Measurements from ENCODE around the gene GEN1.

GRCh38 chr2:17805717-17806363, 51.9 kb downstream of the GEN1 start:
- TF ChIP-seq TARDBP (IDR thresholded peaks at IDR 0.05) (no peak), NFRKB (IDR thresholded peaks at IDR 0.05) (no peak), ELF4 (IDR thresholded peaks at IDR 0.05) (no peak), FOXA1 (IDR thresholded peaks at IDR 0.05) (no peak), ZNF384 (IDR thresholded peaks at IDR 0.05) (no peak), BHLHE40 (IDR thresholded peaks at IDR 0.05; ENCODE audit: borderline replicate concordance) (no peak), SP1 (IDR thresholded peaks at IDR 0.05) (no peak), SUZ12 (IDR thresholded peaks at IDR 0.05) (no peak), PKNOX1 (IDR thresholded peaks at IDR 0.05) (no peak), HDGF (IDR thresholded peaks at IDR 0.05; ENCODE audit: borderline replicate concordance) (no peak)
